ENCODE results near the gene CEACAM20.
"Not testable (repeated sequence)": the region's sequence is repeated elsewhere in the genome, so short reads cannot be mapped to it uniquely, and the experiment has no call there.

CEACAM20 gene

DNA sequence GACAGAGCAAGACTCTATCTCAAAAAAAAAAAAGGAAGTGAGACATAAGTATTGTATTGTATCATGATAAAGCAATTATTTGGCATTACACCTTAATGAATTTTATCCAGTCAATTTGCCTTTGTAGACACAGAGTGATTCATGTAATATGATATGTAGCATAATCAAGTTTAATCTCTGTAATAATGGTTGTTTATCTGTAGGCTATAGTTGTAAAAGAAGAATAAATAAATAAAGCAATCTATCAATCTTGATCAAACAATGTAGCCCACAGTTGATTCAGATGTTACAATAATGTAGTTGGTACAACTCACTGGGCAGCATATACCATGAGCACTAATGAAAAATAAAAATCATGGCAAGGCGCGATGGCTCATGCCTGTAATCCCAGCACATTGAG is 28.5 kb upstream of the CEACAM20 start:
- DNase-seq: no peak
- no peak for TF ChIP-seq GATA1 (IDR thresholded peaks at IDR 0.05; ENCODE audit: low read depth, low read length)

DNA sequence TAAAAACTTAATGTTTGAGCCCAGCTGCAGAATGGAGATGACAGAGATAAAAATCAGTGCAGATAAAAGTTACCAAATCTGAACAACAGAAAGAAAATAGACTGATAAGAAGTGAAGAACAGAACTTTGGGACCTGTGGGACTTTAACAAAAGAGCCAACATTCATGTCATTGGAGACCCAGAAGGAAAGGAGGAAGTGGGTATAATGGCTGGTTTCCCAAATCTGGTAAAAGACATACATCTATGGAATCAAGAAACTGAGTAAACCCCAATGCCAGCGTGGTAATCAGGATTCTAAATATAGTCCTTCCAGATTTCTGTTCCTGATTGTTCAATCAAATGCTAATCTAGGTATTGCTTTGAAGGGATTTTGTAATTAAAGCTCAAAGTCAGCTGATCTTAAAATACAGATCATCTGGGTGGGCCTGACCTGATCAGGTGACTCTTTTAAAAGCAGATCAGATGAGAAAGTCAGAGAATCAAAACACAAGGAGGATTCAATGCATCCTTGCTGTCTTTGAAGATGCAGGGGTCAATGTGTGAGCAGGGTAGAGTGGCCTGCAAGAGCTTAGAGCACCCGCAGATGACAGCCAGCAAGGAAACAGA is 25.3 kb upstream of the CEACAM20 start:
- TF ChIP-seq GATA1 (IDR thresholded peaks at IDR 0.05; ENCODE audit: low read depth, low read length) (no peak), POLR2A (IDR thresholded peaks at IDR 0.05; ENCODE audit: low read length) (no peak)

GRCh38 chr19:44553478-44554171 is 24.1 kb upstream of the CEACAM20 start:
- DNase-seq: no peak
- no peak for TF ChIP-seq GATA1 (IDR thresholded peaks at IDR 0.05; ENCODE audit: low read depth, low read length)

More for the DNA sequence above, 25.3 kb upstream of the CEACAM20 start:
- DNase-seq: no peak

- TF ChIP-seq POLR2A (IDR thresholded peaks at IDR 0.05; ENCODE audit: low read length): no peak
- TF ChIP-seq GATA1 (IDR thresholded peaks at IDR 0.05; ENCODE audit: low read depth, low read length): no peak
- DNase-seq: peak; percentile 62 to 75
Observed at GRCh38 chr19:44552324-44552723, 22.8 kb upstream of the CEACAM20 start.

DNA sequence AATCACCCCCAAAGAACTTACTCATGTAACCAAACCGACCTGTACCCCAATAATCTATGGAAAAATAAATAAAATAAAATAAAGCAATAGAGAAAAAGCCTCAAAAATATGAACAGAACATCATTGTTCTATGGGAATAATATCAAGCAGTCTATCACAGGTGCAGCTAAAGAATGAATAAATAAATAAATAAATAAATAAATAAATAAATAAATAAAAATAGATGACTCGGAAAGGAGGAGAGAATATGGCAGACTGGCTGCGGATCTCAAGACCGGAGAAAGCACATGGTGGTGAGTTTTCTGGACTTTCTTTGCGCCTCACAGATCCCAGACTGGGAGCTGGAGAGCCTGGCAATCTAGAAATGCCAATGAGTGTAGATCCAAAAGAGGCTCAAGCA is 22.4 kb upstream of the CEACAM20 start:
- TF ChIP-seq POLR2A (IDR thresholded peaks at IDR 0.05; ENCODE audit: low read length) (no peak), GATA1 (IDR thresholded peaks at IDR 0.05; ENCODE audit: low read depth, low read length) (no peak)
- DNase-seq: no peak

- not testable (repeated sequence) for DNase-seq
Observed at GRCh38 chr19:44550976-44551375, 21.5 kb upstream of the CEACAM20 start.

GRCh38 chr19:44549507-44549906 is 20.0 kb upstream of the CEACAM20 start:
- no peak for DNase-seq
- TF ChIP-seq GATA1 (IDR thresholded peaks at IDR 0.05; ENCODE audit: low read depth, low read length): no peak
- no peak for TF ChIP-seq POLR2A (IDR thresholded peaks at IDR 0.05; ENCODE audit: low read length)

- DNase-seq: no peak
- no peak for TF ChIP-seq GATA1 (IDR thresholded peaks at IDR 0.05; ENCODE audit: low read depth, low read length)
- no peak for TF ChIP-seq POLR2A (IDR thresholded peaks at IDR 0.05; ENCODE audit: low read length)
Observed at GRCh38 chr19:44548736-44549135, 19.3 kb upstream of the CEACAM20 start.

DNA sequence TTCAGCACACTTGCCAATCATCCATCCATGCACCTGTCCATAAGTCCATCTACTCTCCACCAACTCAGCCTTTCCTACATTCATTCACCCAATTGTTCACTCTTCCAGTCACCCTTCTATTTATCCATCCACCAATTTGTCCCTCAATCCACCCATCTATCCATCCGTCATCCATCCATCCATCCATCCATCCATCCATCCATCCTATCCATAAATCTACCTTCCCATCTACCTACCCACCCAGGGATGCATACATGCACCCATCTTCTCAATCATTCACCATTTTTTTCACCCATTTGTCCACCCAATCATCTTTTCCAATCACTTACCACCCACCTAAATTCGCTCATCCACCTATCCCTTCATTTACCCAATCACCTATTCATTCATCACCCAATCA is 14.6 kb upstream of the CEACAM20 start:
- no peak for TF ChIP-seq GATA1 (IDR thresholded peaks at IDR 0.05; ENCODE audit: low read depth, low read length)
- no peak for TF ChIP-seq POLR2A (IDR thresholded peaks at IDR 0.05; ENCODE audit: low read length)
- no peak for DNase-seq

- no peak for TF ChIP-seq POLR2A (IDR thresholded peaks at IDR 0.05; ENCODE audit: low read length)
- no peak for DNase-seq
Observed at GRCh38 chr19:44542671-44543070, 13.2 kb upstream of the CEACAM20 start.

GRCh38 chr19:44540736-44541135 is 11.3 kb upstream of the CEACAM20 start:
- TF ChIP-seq GATA1 (IDR thresholded peaks at IDR 0.05; ENCODE audit: low read depth, low read length) (no peak), POLR2A (IDR thresholded peaks at IDR 0.05; ENCODE audit: low read length) (no peak)
- no peak for DNase-seq

GRCh38 chr19:44539991-44540390 is 10.5 kb upstream of the CEACAM20 start:
- TF ChIP-seq POLR2A (IDR thresholded peaks at IDR 0.05; ENCODE audit: low read length) (no peak), GATA1 (IDR thresholded peaks at IDR 0.05; ENCODE audit: low read depth, low read length) (no peak)
- no peak for DNase-seq

DNA sequence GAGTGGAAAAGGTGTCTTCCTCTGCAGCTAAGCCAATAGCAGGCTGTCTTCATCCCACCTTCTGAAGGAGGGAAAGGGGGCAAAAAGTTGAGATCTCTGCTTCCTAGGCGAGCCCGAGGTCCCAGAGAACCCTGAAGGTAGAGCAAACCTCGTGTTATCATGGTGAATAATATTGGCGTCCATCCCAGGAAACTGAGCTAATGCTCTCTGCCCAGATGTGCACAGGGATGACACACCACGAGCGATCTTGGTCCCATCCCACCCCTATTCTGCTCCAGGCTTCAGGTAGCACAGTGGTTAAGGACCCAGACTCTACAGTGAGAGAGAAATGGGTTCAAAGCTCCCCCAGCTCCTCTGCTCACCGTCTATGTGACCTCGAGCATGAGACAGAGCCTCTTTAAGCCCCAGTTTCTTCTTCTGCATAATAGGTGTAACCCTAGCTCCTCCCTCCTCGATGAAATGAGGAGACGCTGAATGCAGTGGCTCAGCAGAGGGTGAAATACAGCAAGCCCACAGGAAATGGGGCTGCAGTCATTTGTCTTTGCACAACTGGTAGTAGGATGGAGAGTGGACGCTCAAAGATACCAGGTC is 9.9 kb upstream of the CEACAM20 start:
- DNase-seq: no peak
- no peak for TF ChIP-seq POLR2A (IDR thresholded peaks at IDR 0.05; ENCODE audit: low read length)
- no peak for TF ChIP-seq GATA1 (IDR thresholded peaks at IDR 0.05; ENCODE audit: low read depth, low read length)

DNA sequence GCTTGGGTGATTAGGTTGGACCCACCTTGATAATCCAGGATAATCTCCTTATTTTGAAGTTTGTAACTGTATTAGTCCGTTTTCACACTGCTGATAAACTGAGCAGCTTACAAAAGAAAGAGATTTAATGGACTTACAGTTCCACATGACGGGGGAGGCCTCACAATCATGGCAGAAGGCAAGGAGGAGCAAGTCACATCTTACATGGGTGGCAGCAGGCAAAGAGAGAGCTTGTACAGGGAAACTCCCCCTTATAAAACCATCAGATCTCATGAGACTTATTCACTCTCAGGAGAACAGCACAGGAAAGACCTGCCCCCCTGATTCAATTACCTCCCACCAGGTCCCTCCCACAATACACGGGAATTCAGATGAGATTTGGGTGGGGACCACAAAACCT is 5.9 kb upstream of the CEACAM20 start:
- DNase-seq: not testable (repeated sequence)

GRCh38 chr19:44532819-44533218 is 3.3 kb upstream of the CEACAM20 start:
- no peak for DNase-seq
- TF ChIP-seq GATA1 (IDR thresholded peaks at IDR 0.05; ENCODE audit: low read depth, low read length) (no peak), POLR2A (IDR thresholded peaks at IDR 0.05; ENCODE audit: low read length) (no peak)

Data from erythroblast (primary cell).